Loucy (cell line): ENCODE results near the gene GTPBP6.

Source experiments
- H2AFZ ChIP-seq: fragments of 200-600 bp; sonication (generic); 2 replicates; pipeline ENCODE4 v1.6.0; 2016; ENCODE audit warnings: antibody characterized with exemption, mild to moderate bottlenecking, low read length, moderate library complexity
- H3F3A ChIP-seq: fragments of 200-600 bp; 2 replicates; pipeline ENCODE4 v1.6.0; 2016; ENCODE audit warnings: antibody characterized with exemption, low read depth, mild to moderate bottlenecking
- H3K27me3 ChIP-seq: fragments of 200-600 bp; sonication (generic); 2 replicates; pipeline ENCODE4 v1.6.1; 2014; ENCODE audit warnings: low read length, mild to moderate bottlenecking; ENCODE audit not compliant: insufficient read depth, poor library complexity, severe bottlenecking
- H3K36me3 ChIP-seq: fragments of 200-600 bp; sonication (generic); 2 replicates; pipeline ENCODE4 v1.6.1; 2016; ENCODE audit warnings: low read length; ENCODE audit not compliant: insufficient read depth
- H3K4me1 ChIP-seq: fragments of 200-600 bp; sonication (generic); 2 replicates; pipeline ENCODE4 v1.5.1; 2014; ENCODE audit warnings: low read length, mild to moderate bottlenecking; ENCODE audit not compliant: insufficient read depth, poor library complexity, severe bottlenecking
- H3K4me2 ChIP-seq: fragments of 200-600 bp; sonication (generic); 2 replicates; pipeline ENCODE4 v1.6.0; 2014; ENCODE audit warnings: antibody characterized with exemption, low read length, low read depth, mild to moderate bottlenecking; ENCODE audit not compliant: poor library complexity, severe bottlenecking
- H3K4me3 ChIP-seq: fragments of 200-600 bp; sonication (generic); 2 replicates; pipeline ENCODE4 v1.5.1; 2014; ENCODE audit warnings: low read length, mild to moderate bottlenecking, mixed read lengths; ENCODE audit not compliant: poor library complexity, severe bottlenecking
- H3K79me2 ChIP-seq: fragments of 200-600 bp; sonication (generic); 2 replicates; pipeline ENCODE4 v1.6.1; 2014; ENCODE audit warnings: low read length; ENCODE audit not compliant: insufficient read depth
- H3K9ac ChIP-seq: fragments of 200-600 bp; sonication (generic); 2 replicates; pipeline ENCODE4 v1.6.0; 2014; ENCODE audit warnings: mild to moderate bottlenecking, low read depth, low read length, moderate library complexity; ENCODE audit not compliant: poor library complexity, severe bottlenecking
- H3K9me2 ChIP-seq: fragments of 200-600 bp; sonication (generic); replicated peaks from 2 replicates; pipeline ENCODE4 v1.6.1; 2016; ENCODE audit warnings: low read depth, low read length, mixed read lengths
- H3K9me3 ChIP-seq: fragments of 200-600 bp; sonication (generic); 2 replicates; pipeline ENCODE4 v1.6.1; 2014; ENCODE audit warnings: mild to moderate bottlenecking, antibody characterized with exemption, low read length, low read depth; ENCODE audit not compliant: insufficient read depth
- H4K20me1 ChIP-seq: fragments of 200-600 bp; sonication (generic); 2 replicates; pipeline ENCODE4 v1.6.0; 2014; ENCODE audit warnings: antibody characterized with exemption, low read length, mild to moderate bottlenecking; ENCODE audit not compliant: insufficient read depth, poor library complexity, severe bottlenecking
- EZH2phosphoT487 ChIP-seq: fragments of 200-600 bp; IDR thresholded peaks from 2 replicates; pipeline ENCODE4 v1.6.1; 2018; ENCODE audit warnings: antibody characterized with exemption, mild to moderate bottlenecking, moderate library complexity, borderline replicate concordance
- TF ChIP-seq, protein P1 (sequence below): fragments of 200-600 bp; sonication (generic); conservative IDR thresholded peaks from 2 replicates; pipeline ENCODE4 v1.5.1; 2014; ENCODE audit warnings: mild to moderate bottlenecking, antibody characterized with exemption, low read length

GTPBP6 gene

GRCh38 chrX:363621-364375, 45.2 kb upstream of the GTPBP6 start:
- H3K4me3 ChIP-seq, result no peak overlapping the region
- H3K36me3 ChIP-seq, result no peaks in the 10 kb centered on the region
- TF ChIP-seq, protein P1, sequence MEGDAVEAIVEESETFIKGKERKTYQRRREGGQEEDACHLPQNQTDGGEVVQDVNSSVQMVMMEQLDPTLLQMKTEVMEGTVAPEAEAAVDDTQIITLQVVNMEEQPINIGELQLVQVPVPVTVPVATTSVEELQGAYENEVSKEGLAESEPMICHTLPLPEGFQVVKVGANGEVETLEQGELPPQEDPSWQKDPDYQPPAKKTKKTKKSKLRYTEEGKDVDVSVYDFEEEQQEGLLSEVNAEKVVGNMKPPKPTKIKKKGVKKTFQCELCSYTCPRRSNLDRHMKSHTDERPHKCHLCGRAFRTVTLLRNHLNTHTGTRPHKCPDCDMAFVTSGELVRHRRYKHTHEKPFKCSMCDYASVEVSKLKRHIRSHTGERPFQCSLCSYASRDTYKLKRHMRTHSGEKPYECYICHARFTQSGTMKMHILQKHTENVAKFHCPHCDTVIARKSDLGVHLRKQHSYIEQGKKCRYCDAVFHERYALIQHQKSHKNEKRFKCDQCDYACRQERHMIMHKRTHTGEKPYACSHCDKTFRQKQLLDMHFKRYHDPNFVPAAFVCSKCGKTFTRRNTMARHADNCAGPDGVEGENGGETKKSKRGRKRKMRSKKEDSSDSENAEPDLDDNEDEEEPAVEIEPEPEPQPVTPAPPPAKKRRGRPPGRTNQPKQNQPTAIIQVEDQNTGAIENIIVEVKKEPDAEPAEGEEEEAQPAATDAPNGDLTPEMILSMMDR, result no peak
- no peak for TF ChIP-seq EZH2phosphoT487
- no peaks in the 10 kb centered on the region for H3K79me2 ChIP-seq
- H3K27me3 ChIP-seq, result no peaks in the 10 kb centered on the region
- H2AFZ ChIP-seq, result no peak overlapping the region
- H3K4me2 ChIP-seq, result no peak overlapping the region
- H4K20me1 ChIP-seq, result no peaks in the 10 kb centered on the region
- H3K9me3 ChIP-seq, result no peaks in the 10 kb centered on the region
- no peaks in the 10 kb centered on the region for H3K4me1 ChIP-seq
- H3K9ac ChIP-seq, result no peak overlapping the region
- no peaks in the 10 kb centered on the region for H3F3A ChIP-seq
- H3K9me2 ChIP-seq, result no peaks in the 10 kb centered on the region

GRCh38 chrX:362937-363620, 44.5 kb upstream of the GTPBP6 start:
- H3K4me3 ChIP-seq, result no peak overlapping the region
- no peaks in the 10 kb centered on the region for H3K79me2 ChIP-seq
- H3K9ac ChIP-seq, result no peak overlapping the region
- no peaks in the 10 kb centered on the region for H3K9me2 ChIP-seq
- no peak for TF ChIP-seq EZH2phosphoT487
- TF ChIP-seq, protein P1, result no peak
- no peaks in the 10 kb centered on the region for H4K20me1 ChIP-seq
- no peaks in the 10 kb centered on the region for H3F3A ChIP-seq
- peaks cover 1% of the 10 kb centered on the region for H3K4me1 ChIP-seq
- no peaks in the 10 kb centered on the region for H3K36me3 ChIP-seq
- no peaks in the 10 kb centered on the region for H3K9me3 ChIP-seq
- no peaks in the 10 kb centered on the region for H3K27me3 ChIP-seq
- no peak overlapping the region for H3K4me2 ChIP-seq
- H2AFZ ChIP-seq, result no peak overlapping the region

- Histone ChIP-seq H3F3A (no peaks in the 10 kb centered on the region), H3K79me2 (no peaks in the 10 kb centered on the region)
Measured at GRCh38 chrX:362351-362750, 43.8 kb upstream of the GTPBP6 start.

More at GRCh38 chrX:362351-362750, 43.8 kb upstream of the GTPBP6 start:
- Histone ChIP-seq H3K4me3 (no peak overlapping the region), H3K4me1 (peaks cover 8% of the 10 kb centered on the region), H3K9me2 (no peaks in the 10 kb centered on the region), H2AFZ (no peak overlapping the region), H3K9me3 (no peaks in the 10 kb centered on the region), H3K4me2 (no peak overlapping the region), H4K20me1 (no peaks in the 10 kb centered on the region), H3K36me3 (no peaks in the 10 kb centered on the region), H3K27me3 (no peaks in the 10 kb centered on the region), H3K9ac (no peak overlapping the region)
- TF ChIP-seq EZH2phosphoT487, result no peak
- TF ChIP-seq, protein P1, result no peak
